Fibroblast of peridontal ligament (primary cell): ENCODE measurements around the gene VIPR1.

ENCODE experiments used
- DNase-seq: peaks from one replicate; pipeline ENCODE4 v3.0.0-alpha.2; 2010; ENCODE audit errors: extremely low read depth

VIPR1 gene, protein sequence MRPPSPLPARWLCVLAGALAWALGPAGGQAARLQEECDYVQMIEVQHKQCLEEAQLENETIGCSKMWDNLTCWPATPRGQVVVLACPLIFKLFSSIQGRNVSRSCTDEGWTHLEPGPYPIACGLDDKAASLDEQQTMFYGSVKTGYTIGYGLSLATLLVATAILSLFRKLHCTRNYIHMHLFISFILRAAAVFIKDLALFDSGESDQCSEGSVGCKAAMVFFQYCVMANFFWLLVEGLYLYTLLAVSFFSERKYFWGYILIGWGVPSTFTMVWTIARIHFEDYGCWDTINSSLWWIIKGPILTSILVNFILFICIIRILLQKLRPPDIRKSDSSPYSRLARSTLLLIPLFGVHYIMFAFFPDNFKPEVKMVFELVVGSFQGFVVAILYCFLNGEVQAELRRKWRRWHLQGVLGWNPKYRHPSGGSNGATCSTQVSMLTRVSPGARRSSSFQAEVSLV

GRCh38 chr3:42502429-42503250, at the start of gene VIPR1:
Gene VIPR1 (plus strand): TSS chr3:42502643. CDS start chr3:42502736, 93 bp downstream.
- no peak for DNase-seq

DNA sequence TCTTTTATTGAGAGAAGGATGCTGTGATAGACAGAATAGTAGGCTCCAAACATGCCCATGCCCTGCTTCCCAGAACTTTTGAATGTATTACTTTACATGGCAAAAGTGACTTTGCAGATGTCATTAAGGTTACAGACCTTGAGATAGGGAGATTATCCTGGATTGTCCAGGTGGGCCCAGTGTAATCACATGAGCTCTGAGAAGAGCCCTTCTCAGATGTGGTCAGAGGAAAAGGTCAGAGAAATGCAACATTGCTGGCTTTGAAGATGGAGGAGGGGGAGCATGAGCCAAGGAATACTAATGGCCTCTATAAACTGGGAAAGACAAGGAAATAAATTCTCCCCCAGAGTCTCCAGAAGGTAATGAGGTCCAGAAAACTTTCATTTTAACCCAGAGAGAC, 46.2 kb upstream of the VIPR1 start:
- DNase-seq, result no peak

- no peak for DNase-seq
These were observed 43.3 kb upstream of the VIPR1 start for GRCh38 chr3:42459151-42459550.

DNA sequence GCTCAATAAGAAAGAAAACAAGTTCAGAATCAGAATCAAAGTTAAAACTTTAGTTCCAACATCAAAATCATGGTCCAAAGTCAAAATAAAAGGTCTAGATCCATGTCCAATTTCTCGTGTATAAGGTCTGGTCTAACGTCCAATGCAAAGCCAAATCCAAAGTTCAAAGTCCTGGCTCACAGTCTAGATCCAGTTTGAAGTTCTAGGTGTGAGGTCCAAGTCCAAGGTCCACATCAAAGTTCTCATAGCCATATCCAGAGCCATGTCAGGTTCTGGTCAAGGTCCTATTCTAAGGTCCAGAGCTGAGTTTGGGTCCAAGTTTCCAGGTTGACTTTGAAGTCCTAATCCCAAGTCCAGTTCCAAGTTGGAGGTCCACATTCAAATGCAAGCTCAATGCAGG, 40.7 kb upstream of the VIPR1 start:
- DNase-seq, result no peak

GRCh38 chr3:42463093-42463492, 39.4 kb upstream of the VIPR1 start:
- DNase-seq, result no peak

- no peak for DNase-seq
These were observed 34.3 kb upstream of the VIPR1 start for GRCh38 chr3:42468111-42468510.

DNA sequence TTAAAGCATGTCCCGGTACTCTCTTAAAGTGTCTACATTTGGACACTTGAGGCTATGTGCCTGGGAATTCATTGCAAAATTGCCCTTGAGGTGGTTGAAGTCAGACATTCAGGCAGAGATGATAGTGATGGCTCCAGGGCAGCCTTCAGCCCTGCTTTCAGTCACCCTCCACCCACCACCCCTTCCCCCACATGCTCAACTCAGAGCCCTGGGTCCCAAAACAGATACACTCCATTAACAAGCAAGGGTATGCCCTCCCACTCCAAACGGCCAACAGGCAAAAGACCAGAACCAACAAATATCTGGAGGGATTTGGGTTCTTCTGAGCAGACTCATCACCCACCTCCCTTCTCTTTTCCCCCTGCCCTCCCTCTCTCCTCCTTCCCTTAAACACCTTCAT, 29.9 kb upstream of the VIPR1 start:
- DNase-seq, result no peak

- no peak for DNase-seq
These were observed 29.1 kb upstream of the VIPR1 start for GRCh38 chr3:42473083-42473932.

DNA sequence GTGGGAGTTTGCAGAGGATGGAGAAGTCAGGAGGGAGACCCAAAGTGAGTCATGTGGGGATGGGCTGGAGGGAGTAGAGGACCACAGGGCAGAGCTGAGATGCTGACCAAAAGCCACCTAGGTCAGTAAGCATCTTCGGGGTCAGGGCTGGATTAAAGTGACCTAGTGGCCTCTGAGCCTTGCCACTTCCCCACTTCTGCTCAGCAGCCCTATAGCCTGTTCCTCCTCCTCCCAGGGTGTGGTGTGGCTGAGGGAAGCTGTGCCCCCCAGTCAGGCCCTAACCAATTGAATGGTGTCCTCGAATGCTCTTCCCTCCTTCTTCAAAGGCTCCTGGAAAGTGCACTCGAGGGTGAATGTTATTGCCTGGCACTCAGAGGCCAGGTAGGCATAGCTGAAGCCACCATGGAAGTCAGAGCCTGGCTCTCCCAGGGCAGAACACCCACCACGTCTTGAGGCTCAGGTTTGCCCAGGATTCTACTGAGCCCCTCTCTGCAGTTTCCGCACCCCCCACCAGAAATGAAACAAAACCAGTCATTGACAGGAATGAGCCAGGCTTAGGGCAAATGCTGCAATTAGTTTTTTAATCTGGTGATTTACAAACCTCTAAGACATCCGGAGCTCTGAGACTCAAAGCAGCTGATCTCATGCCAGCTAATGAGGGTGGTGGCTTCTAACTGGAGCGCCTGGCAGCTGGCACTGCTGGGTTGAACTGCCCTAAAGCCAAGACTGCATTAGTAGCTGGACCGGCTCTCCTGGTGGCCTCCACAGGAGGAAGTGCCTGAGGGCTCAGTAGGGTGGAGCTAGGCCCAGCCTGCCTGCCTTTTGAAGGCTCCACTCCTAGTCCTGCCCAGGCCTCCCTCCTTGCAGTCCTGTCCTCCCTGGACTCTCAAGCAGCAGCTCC, 26.0 kb upstream of the VIPR1 start:
- no peak for DNase-seq

DNA sequence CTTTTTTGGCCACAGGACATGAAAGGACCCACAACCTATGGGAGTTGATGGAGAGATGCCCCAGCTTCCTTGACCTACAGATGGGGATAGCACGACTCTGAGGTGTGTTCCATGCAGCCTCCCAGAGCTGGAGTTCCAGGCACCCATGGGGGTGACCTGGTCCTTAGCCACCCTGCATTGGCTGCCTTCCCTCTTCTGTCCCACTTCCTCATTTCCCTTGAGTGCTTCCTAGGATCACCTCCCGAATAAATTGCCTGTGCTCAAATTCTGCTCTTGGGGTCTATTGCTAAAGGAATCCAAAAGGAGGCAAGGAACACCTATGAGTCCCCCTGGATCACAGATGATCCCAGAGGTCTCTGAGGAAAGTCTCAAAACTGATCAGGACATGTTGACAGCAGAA, 24.7 kb upstream of the VIPR1 start:
- no peak for DNase-seq

GRCh38 chr3:42478830-42479229, 23.6 kb upstream of the VIPR1 start:
- DNase-seq, result no peak

DNA sequence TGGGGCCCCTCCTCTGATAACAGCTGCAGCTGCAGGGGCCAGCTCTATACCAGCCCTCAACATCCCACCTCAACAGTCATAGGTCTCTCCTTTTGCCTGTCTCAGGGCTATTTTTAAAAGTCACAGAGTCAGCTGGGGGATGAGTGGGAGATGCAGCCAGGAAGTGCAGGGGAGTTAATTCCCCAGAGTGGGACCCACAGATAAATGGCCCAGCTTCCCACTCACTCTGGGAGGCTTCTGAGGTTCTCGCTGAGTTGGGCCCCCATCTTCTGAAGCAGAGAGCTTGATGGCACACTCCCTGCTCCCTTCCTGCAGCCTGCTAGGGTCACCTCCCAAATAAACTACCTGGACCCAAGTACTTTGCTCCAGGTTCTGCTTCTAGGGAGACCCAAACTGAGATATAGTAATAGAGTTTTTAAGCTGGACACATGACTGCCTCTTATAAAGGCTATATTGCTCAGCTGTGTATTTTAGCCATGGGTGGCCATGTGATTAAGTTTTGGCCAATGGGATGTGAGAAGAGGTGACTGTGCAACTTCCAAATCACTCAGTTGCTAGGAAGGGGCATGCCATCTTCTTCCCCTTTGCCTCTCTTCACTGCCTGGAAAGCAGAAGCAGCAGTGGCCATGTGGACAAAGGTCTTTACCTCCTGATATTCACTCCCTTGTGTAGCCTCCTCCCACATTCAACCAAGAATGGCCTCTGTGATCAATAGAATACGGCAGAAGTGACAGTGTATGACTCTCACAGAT, 15.5 kb upstream of the VIPR1 start:
- no peak for DNase-seq

DNA sequence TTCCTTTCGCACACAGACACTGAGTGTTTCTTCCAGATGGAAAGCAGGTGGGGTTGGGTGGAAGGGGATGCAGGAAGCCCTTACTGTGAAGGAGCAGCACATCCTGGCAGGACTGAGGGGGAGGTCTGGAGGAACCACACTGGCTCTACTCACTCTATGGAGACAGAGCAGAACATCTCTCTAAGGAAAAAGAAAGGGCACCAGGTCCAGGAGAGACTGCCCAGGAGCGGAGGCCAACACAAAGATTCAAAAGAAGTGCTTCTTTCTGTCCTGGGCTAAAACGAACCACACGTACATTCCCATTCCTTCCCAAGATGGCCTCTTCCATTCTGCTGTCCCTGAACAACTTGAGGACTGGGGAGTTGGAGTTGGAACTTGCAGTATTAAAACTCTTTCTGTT, 13.8 kb upstream of the VIPR1 start:
- DNase-seq, result no peak

- DNase-seq, result no peak
These were observed 13.1 kb upstream of the VIPR1 start for GRCh38 chr3:42489116-42489936.

GRCh38 chr3:42489937-42490227, 12.6 kb upstream of the VIPR1 start:
- DNase-seq, result no peak

GRCh38 chr3:42490243-42490642, 12.2 kb upstream of the VIPR1 start:
- no peak for DNase-seq

DNA sequence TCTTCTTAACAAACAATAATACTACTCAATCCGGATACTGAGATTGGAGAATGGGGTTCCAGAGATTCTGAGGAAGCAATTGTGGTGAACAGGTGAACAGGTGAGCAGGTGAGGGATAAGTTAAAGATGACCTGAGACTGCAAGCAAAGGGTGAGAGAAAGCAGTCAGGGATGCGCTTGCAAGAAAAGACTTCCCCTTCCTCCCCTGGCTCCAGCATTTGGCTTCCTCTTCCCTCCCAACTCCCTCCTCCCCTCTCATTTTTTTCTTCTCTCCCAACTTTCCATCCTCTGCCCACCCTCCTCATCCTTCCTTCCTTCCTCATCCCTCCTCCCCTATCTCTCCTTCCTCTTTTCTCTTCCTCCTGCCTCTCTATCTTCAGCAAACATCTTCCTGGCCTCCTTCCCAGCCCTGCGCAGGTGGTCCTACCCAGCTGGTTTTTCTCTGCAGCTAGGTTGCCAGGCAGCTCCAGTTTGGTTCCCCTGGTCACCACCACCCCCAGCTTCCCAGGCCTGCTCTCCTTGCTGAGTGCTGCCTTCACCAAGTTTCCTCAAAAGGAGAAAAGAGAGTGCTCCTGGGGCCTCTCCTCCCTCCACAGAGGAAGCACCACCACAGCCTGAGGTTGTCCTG, 10.4 kb upstream of the VIPR1 start:
- DNase-seq, result no peak

DNA sequence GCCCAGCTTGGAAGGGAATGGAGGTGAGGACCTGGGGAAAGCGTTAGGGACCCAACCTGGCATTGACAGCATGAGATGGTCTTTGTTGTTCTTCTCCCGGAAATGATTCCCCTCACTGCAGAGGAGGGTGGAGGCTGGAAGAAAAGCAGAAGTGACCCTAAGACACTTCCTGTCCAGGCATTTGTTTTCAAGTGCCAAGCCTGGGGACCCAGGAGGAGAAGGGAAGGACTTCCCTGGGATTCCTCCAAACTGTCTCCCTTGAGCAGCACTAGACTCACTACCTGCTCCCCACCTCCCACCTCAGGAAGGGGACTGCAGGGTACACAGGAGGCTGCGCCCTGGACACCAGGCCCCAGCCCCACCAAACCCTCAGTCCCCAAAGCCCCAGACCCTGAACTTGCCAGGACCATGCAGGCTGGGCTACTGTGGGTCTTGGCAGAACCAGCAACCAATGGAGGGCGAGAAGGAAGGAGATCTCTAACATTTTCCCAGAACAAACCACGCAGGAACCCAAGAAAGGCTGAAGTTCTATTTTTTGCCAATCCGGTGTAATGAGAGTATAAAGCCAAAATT, 9.8 kb upstream of the VIPR1 start:
- no peak for DNase-seq
